SK-N-SH treated with all-trans-retinoic acid at 6 μM for 48 hours (cell line): ENCODE results near the gene LBHD2.

Experiments used
- CSDC2 ChIP-seq: fragments of 250-450 bp; sonication (Bioruptor Pico); IDR thresholded peaks from 2 replicates; pipeline ENCODE4 v1.5.0; 2020; ENCODE audit warnings: mild to moderate bottlenecking, moderate library complexity
- OSR1 ChIP-seq: fragments of 250-450 bp; sonication (Bioruptor Pico); IDR thresholded peaks from 2 replicates; pipeline ENCODE4 v1.8.0; 2022; ENCODE audit warnings: moderate library complexity, mild to moderate bottlenecking, inconsistent platforms
- PATZ1 ChIP-seq: fragments of 250-450 bp; sonication (Bioruptor Pico); IDR thresholded peaks from 2 replicates; pipeline ENCODE4 v1.8.0; 2020; ENCODE audit warnings: mild to moderate bottlenecking, moderate library complexity, borderline replicate concordance
- RARB ChIP-seq: fragments of 250-450 bp; sonication (Bioruptor Pico); IDR thresholded peaks from 2 replicates; pipeline ENCODE4 v1.8.0; 2021; ENCODE audit warnings: mild to moderate bottlenecking, moderate library complexity
- SNAI2 ChIP-seq: fragments of 250-450 bp; sonication (Bioruptor Pico); IDR thresholded peaks from 2 replicates; pipeline ENCODE4 v1.5.0; 2020; ENCODE audit warnings: mild to moderate bottlenecking, moderate library complexity
- TOX ChIP-seq: fragments of 250-450 bp; sonication (Bioruptor Pico); IDR thresholded peaks from 2 replicates; pipeline ENCODE4 v1.8.0; 2021; ENCODE audit warnings: mild to moderate bottlenecking, moderate library complexity, borderline replicate concordance
- ZFP3 ChIP-seq: fragments of 250-450 bp; sonication (Bioruptor Pico); IDR thresholded peaks from 2 replicates; pipeline ENCODE4 v1.5.0; 2020; ENCODE audit warnings: mild to moderate bottlenecking, moderate library complexity
- ZFP30 ChIP-seq: fragments of 450-650 bp; formaldehyde crosslinking; IDR thresholded peaks from 2 replicates; pipeline ENCODE4 v1.5.0; 2022; ENCODE audit warnings: mild to moderate bottlenecking, moderate library complexity
- ZNF565 ChIP-seq: fragments of 450-650 bp; formaldehyde crosslinking; conservative IDR thresholded peaks from 2 replicates; pipeline ENCODE4 v1.5.0; 2020; ENCODE audit warnings: low read depth, mild to moderate bottlenecking, moderate library complexity
- ZNF70 ChIP-seq: fragments of 450-650 bp; formaldehyde crosslinking; IDR thresholded peaks from 2 replicates; pipeline ENCODE4 v1.5.0; 2020; ENCODE audit warnings: mild to moderate bottlenecking, moderate library complexity
- ZNF8 ChIP-seq: fragments of 450-650 bp; formaldehyde crosslinking; IDR thresholded peaks from 2 replicates; pipeline ENCODE4 v1.5.0; 2020; ENCODE audit warnings: mild to moderate bottlenecking, moderate library complexity
- TF ChIP-seq, protein P1 (sequence below): fragments of 250-450 bp; sonication (Bioruptor Pico); IDR thresholded peaks from 2 replicates; pipeline ENCODE4 v1.8.0; 2021; ENCODE audit warnings: low read depth, mild to moderate bottlenecking, moderate library complexity, borderline replicate concordance

- TF ChIP-seq PATZ1 (CRISPR knock-in tag) (no peak), ZFP3 (no peak), ZFP30 (CRISPR knock-in tag) (no peak), RARB (CRISPR knock-in tag) (no peak), SNAI2 (CRISPR knock-in tag) (no peak), TOX (CRISPR knock-in tag) (no peak), OSR1 (no peak), ZNF565 (CRISPR knock-in tag) (no peak), ZNF8 (no peak), CSDC2 (CRISPR knock-in tag) (no peak), ZNF70 (no peak)
- TF ChIP-seq, protein P1, sequence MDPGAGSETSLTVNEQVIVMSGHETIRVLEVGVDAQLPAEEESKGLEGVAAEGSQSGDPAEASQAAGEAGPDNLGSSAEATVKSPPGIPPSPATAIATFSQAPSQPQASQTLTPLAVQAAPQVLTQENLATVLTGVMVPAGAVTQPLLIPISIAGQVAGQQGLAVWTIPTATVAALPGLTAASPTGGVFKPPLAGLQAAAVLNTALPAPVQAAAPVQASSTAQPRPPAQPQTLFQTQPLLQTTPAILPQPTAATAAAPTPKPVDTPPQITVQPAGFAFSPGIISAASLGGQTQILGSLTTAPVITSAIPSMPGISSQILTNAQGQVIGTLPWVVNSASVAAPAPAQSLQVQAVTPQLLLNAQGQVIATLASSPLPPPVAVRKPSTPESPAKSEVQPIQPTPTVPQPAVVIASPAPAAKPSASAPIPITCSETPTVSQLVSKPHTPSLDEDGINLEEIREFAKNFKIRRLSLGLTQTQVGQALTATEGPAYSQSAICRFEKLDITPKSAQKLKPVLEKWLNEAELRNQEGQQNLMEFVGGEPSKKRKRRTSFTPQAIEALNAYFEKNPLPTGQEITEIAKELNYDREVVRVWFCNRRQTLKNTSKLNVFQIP (CRISPR knock-in tag), result no peak
Measured at GRCh38 chr14:103084021-103084919, at the start of gene LBHD2.
